ENCODE results near the gene SLC9C1.

DNA sequence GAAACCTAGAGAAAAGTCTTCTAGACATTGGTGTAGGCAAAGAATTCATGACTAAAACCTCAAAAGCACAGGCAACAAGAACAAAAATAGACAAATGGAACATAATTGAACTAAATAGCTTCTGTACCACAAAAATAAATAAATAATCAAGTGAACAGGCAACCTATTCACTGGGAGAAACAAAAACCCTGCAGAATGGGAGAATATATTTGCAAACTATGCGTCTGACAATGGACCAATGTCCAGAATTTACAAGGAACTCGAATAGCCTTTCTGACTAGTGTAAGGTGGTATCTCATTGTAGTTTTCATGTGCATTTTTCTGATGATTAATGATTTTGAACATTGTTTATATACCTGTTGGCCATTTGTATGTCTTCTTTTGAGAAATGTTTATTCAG, 124.0 kb downstream of the SLC9C1 start:
- TF ChIP-seq GATA2 (IDR thresholded peaks at IDR 0.05; ENCODE audit: low read depth, low read length) = no peak
- no peak for TF ChIP-seq GATA3 (IDR thresholded peaks at IDR 0.05; ENCODE audit: low read depth, low read length)

All from SH-SY5Y (cell line).